HG03460 (cell line): ENCODE data around the gene TNRC6C.
"Not testable (repeated sequence)": the region's sequence is repeated elsewhere in the genome, so short reads cannot be mapped to it uniquely, and the experiment has no call there.

Experiments used
- ATAC-seq: cut with Tn5 transposase; IDR thresholded peaks from one replicate; pipeline ENCODE4 v1.9.1; 2021; ENCODE audit not compliant: unreplicated experiment

Gene TNRC6C

GRCh38 chr17:77930780-77931768 is 27.4 kb upstream of the TNRC6C start:
- ATAC-seq: no peak

GRCh38 chr17:77933777-77934398 is 24.6 kb upstream of the TNRC6C start:
- no peak for ATAC-seq

GRCh38 chr17:77935121-77935571 is 23.4 kb upstream of the TNRC6C start:
- no peak for ATAC-seq

- not testable (repeated sequence) for ATAC-seq
Observed at GRCh38 chr17:77935744-77936143, 22.8 kb upstream of the TNRC6C start.

- no peak for ATAC-seq
Observed at GRCh38 chr17:77936881-77937280, 21.6 kb upstream of the TNRC6C start.

GRCh38 chr17:77941004-77941403 is 17.5 kb upstream of the TNRC6C start:
- ATAC-seq: no peak

- ATAC-seq: no peak
Observed at GRCh38 chr17:77942112-77942988, 16.2 kb upstream of the TNRC6C start.

- no peak for ATAC-seq
Observed at GRCh38 chr17:77943971-77944370, 14.5 kb upstream of the TNRC6C start.

GRCh38 chr17:77944390-77945222 is 13.9 kb upstream of the TNRC6C start:
- ATAC-seq: no peak

- ATAC-seq: no peak
Observed at GRCh38 chr17:77946900-77947645, 11.4 kb upstream of the TNRC6C start.

GRCh38 chr17:77948690-77949114 is 9.8 kb upstream of the TNRC6C start:
- no peak for ATAC-seq

GRCh38 chr17:77951123-77951522 is 7.4 kb upstream of the TNRC6C start:
- no peak for ATAC-seq

GRCh38 chr17:77952368-77952767 is 6.1 kb upstream of the TNRC6C start:
- no peak for ATAC-seq

- ATAC-seq: no peak
Observed at GRCh38 chr17:77957235-77957856, 1.2 kb upstream of the TNRC6C start.

- ATAC-seq: peak; percentile 12
Observed at GRCh38 chr17:77958716-77959125, 218 bp downstream of the TNRC6C start.

GRCh38 chr17:77959126-77959925 is 823 bp downstream of the TNRC6C start:
- peak; percentile 5 for ATAC-seq

- ATAC-seq: no peak
Observed at GRCh38 chr17:77959926-77960521, 1.5 kb downstream of the TNRC6C start.

- ATAC-seq: no peak
Observed at GRCh38 chr17:77961741-77962140, 3.2 kb downstream of the TNRC6C start.
